Measurements from ENCODE around the gene FKBP8. TPM values are rescaled to one million over a fixed set of nuclear protein-coding genes. Genes with fewer than 3 reads are reported as not detected.

Gene FKBP8
- total RNA-seq, 1 donor from 2014 or later, result 250 TPM

GRCh38 chr19:18566953-18567352 lies 23.6 kb upstream of the FKBP8 start:
- H3K9me3 Mint-ChIP-seq, result no peaks in the 10 kb centered on the region

GRCh38 chr19:18562086-18562485 lies 18.7 kb upstream of the FKBP8 start:
- no peak for TF ChIP-seq CTCF (IDR thresholded peaks at IDR 0.05; ENCODE audit: unreplicated experiment)
- peaks cover 8% of the 10 kb centered on the region for H3K4me1 Mint-ChIP-seq
- no peak overlapping the region for H3K4me3 Mint-ChIP-seq
- DNase-seq (ENCODE audit: low spot score in 2 of 2, unreplicated experiment in 2 of 2), result no peak
- peak overlapping the region; percentile 6 for H3K27ac Mint-ChIP-seq
- peaks cover 16% of the 10 kb centered on the region for H3K36me3 Mint-ChIP-seq
- H3K27me3 Mint-ChIP-seq (ENCODE audit: low read depth), result no peaks in the 10 kb centered on the region
- H3K9me3 Mint-ChIP-seq, result no peaks in the 10 kb centered on the region

More at GRCh38 chr19:18566953-18567352, 23.6 kb upstream of the FKBP8 start:
- Mint-ChIP-seq H3K36me3 (peaks cover 35% of the 10 kb centered on the region), H3K4me1 (peaks cover 4% of the 10 kb centered on the region), H3K4me3 (no peak overlapping the region), H3K27me3 (ENCODE audit: low read depth) (no peaks in the 10 kb centered on the region), H3K27ac (no peak overlapping the region)
- DNase-seq (ENCODE audit: low spot score in 2 of 2, unreplicated experiment in 2 of 2), result no peak
- TF ChIP-seq CTCF (IDR thresholded peaks at IDR 0.05; ENCODE audit: unreplicated experiment), result no peak

GRCh38 chr19:18559685-18560084 lies 16.3 kb upstream of the FKBP8 start:
- Mint-ChIP-seq H3K27ac (peak overlapping the region; percentile 98), H3K36me3 (peaks cover 9% of the 10 kb centered on the region), H3K4me1 (peaks cover 8% of the 10 kb centered on the region), H3K9me3 (no peaks in the 10 kb centered on the region), H3K4me3 (peak overlapping the region; percentile 17), H3K27me3 (ENCODE audit: low read depth) (no peaks in the 10 kb centered on the region)
- no peak for DNase-seq (ENCODE audit: low spot score in 2 of 2, unreplicated experiment in 2 of 2)
- TF ChIP-seq CTCF (IDR thresholded peaks at IDR 0.05; ENCODE audit: unreplicated experiment), result no peak

- peaks cover 7% of the 10 kb centered on the region for H3K36me3 Mint-ChIP-seq
- H3K4me1 Mint-ChIP-seq, result peaks cover 8% of the 10 kb centered on the region
- no peaks in the 10 kb centered on the region for H3K27me3 Mint-ChIP-seq (ENCODE audit: low read depth)
- peak overlapping the region; percentile 98 for H3K27ac Mint-ChIP-seq
- H3K9me3 Mint-ChIP-seq, result no peaks in the 10 kb centered on the region
- no peak for TF ChIP-seq CTCF (IDR thresholded peaks at IDR 0.05; ENCODE audit: unreplicated experiment)
- no peak for DNase-seq (ENCODE audit: low spot score in 2 of 2, unreplicated experiment in 2 of 2)
- H3K4me3 Mint-ChIP-seq, result peak overlapping the region; percentile 91
Measured at GRCh38 chr19:18558604-18559003, 15.2 kb upstream of the FKBP8 start.

- no peak for TF ChIP-seq CTCF (IDR thresholded peaks at IDR 0.05; ENCODE audit: unreplicated experiment)
- Mint-ChIP-seq H3K9me3 (no peaks in the 10 kb centered on the region), H3K27ac (peak overlapping the region; percentile 98), H3K4me1 (peaks cover 8% of the 10 kb centered on the region), H3K27me3 (ENCODE audit: low read depth) (no peaks in the 10 kb centered on the region), H3K36me3 (peaks cover 6% of the 10 kb centered on the region), H3K4me3 (peak overlapping the region; percentile 91)
- DNase-seq (ENCODE audit: low spot score in 2 of 2, unreplicated experiment in 2 of 2), result no peak
Measured at GRCh38 chr19:18558202-18558555, 14.8 kb upstream of the FKBP8 start.

Data from mesothelial cell of epicardium (in vitro differentiated cells).